Measurements from ENCODE around the gene LRRC4C.

LRRC4C gene

GRCh38 chr11:41245704-41246398 lies 213.6 kb downstream of the LRRC4C start:
- H3K4me3 ChIP-seq (ENCODE audit: low read depth, low read length), result no peak overlapping the region
- TF ChIP-seq, protein P1, sequence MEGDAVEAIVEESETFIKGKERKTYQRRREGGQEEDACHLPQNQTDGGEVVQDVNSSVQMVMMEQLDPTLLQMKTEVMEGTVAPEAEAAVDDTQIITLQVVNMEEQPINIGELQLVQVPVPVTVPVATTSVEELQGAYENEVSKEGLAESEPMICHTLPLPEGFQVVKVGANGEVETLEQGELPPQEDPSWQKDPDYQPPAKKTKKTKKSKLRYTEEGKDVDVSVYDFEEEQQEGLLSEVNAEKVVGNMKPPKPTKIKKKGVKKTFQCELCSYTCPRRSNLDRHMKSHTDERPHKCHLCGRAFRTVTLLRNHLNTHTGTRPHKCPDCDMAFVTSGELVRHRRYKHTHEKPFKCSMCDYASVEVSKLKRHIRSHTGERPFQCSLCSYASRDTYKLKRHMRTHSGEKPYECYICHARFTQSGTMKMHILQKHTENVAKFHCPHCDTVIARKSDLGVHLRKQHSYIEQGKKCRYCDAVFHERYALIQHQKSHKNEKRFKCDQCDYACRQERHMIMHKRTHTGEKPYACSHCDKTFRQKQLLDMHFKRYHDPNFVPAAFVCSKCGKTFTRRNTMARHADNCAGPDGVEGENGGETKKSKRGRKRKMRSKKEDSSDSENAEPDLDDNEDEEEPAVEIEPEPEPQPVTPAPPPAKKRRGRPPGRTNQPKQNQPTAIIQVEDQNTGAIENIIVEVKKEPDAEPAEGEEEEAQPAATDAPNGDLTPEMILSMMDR (IDR thresholded peaks at IDR 0.05; ENCODE audit: low read depth, low read length), result no peak

DNA sequence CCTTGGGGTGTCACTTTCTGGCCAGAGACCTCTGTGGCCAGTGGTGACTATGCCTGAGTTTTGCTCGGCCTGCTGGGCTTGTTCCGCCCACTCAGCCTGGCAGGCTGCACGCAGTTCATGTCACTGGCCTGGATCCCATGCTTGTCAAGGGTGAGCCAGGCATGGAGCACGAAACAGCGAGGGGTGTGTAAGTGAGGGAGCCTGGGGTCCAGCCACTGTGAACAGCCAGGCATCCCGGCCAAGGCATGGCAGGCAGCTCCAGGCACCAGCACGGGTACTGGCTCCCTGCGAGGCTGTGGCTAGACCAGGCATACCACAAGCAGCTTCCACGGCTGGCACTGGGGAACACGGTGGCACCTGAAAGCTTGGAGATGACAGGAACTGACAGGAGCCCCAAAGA lies 214.3 kb downstream of the LRRC4C start:
- H3K4me3 ChIP-seq (ENCODE audit: low read depth, low read length), result no peak overlapping the region
- TF ChIP-seq, protein P1 (IDR thresholded peaks at IDR 0.05; ENCODE audit: low read depth, low read length), result no peak

DNA sequence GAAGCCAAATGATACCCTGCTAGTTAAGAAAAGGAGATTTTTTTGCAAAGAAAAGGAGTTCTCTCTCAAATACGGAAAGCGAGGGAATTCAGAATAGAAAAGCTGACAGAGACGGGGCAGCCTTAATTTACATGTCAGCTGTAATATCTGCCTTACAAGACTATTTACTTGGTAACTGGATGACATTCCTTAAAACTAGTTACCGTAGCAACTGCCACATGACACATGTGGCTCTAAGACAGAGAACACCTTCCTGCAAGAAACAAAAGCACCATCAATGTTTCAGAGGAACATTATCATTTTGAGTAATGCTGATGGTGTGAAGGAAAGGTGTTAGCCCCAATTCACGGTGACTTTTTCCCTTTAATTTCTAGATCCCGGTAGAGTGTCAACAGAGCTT lies 222.1 kb downstream of the LRRC4C start:
- TF ChIP-seq, protein P1 (IDR thresholded peaks at IDR 0.05; ENCODE audit: low read depth, low read length), result no peak
- H3K4me3 ChIP-seq (ENCODE audit: low read depth, low read length), result no peak overlapping the region

DNA sequence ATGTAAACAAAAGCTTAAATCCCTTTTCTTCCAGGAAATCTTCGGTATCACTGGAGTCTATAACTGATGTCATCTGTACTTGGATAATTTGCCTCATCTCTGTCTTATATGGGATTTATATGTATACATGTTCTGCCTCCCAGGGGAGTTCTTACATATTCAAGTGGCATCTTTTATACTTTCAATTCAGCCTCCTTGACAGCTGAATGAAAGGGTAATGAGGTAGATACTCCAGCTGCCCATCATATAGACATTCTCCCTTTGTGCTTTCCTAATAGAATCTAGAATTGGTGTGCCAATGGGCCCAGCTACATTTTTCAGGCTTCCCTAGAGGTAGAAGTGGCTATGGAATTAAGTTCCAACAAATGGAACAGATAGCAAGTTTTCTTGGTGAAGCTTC lies 223.8 kb downstream of the LRRC4C start:
- TF ChIP-seq, protein P1 (IDR thresholded peaks at IDR 0.05; ENCODE audit: low read depth, low read length), result no peak
- H3K4me3 ChIP-seq (ENCODE audit: low read depth, low read length), result no peak overlapping the region

DNA sequence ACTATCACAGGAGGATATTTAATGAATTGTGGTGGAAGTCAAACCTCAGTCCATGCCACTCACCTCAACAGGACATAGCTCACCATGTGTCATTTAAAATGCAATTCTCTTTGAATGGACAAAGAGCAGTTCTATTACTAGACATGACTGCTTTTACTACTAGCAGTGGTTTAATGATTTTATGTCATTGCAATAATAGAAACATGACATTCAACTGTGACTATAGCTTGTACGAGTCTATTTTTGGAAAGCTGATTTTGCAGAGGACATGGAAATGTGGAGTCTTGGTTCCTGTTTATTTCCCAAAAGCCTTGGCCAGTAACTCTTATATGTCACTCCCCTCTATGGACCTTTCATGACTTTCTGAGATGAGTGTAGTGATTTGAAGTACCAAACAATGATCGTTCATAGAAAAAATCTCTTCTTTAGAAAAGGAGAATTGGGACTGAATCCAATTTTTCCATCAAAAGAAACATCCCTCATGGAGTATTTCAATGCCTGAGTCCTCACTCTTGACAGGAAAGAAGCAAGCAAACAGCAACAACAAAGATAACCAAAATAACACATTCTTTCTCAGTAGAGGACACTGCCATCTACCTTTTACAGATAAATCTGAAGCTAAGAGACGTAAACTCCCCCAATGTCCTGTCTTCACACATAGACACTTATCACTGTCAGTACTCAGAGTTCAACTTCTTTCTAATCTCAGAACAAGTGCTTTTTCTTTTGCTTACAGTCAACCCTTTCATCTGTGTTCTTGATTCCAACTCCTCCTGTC lies 233.4 kb downstream of the LRRC4C start:
- no peak overlapping the region for H3K4me3 ChIP-seq (ENCODE audit: low read depth, low read length)
- TF ChIP-seq, protein P1 (IDR thresholded peaks at IDR 0.05; ENCODE audit: low read depth, low read length), result no peak

GRCh38 chr11:41222236-41222635 lies 237.2 kb downstream of the LRRC4C start:
- no peak overlapping the region for H3K4me3 ChIP-seq (ENCODE audit: low read depth, low read length)
- TF ChIP-seq, protein P1 (IDR thresholded peaks at IDR 0.05; ENCODE audit: low read depth, low read length), result no peak

- TF ChIP-seq, protein P1 (IDR thresholded peaks at IDR 0.05; ENCODE audit: low read depth, low read length), result no peak
- no peak overlapping the region for H3K4me3 ChIP-seq (ENCODE audit: low read depth, low read length)
These were observed 253.1 kb downstream of the LRRC4C start for GRCh38 chr11:41206388-41206787.

All from WI38 (cell line).